Hepatic stellate cell (primary cell): ENCODE data around the gene DNAH7.

ENCODE experiments used
- DNase-seq: peaks from one replicate; pipeline ENCODE4 v3.0.0; 2011; ENCODE audit warnings: low spot score

The DNAH7 gene

GRCh38 chr2:195808189-195808588 is 260.4 kb downstream of the DNAH7 start:
- DNase-seq, result no peak

GRCh38 chr2:195805283-195805976 is 263.2 kb downstream of the DNAH7 start:
- no peak for DNase-seq

GRCh38 chr2:195795879-195796278 is 272.8 kb downstream of the DNAH7 start:
- DNase-seq, result no peak

GRCh38 chr2:195793881-195794280 is 274.8 kb downstream of the DNAH7 start:
- DNase-seq, result no peak

- DNase-seq, result no peak
These were observed 286.5 kb downstream of the DNAH7 start for GRCh38 chr2:195782156-195782555.

- no peak for DNase-seq
These were observed 289.1 kb downstream of the DNAH7 start for GRCh38 chr2:195779491-195779890.

- no peak for DNase-seq
These were observed 298.7 kb downstream of the DNAH7 start for GRCh38 chr2:195769975-195770374.

- no peak for DNase-seq
These were observed 300.2 kb downstream of the DNAH7 start for GRCh38 chr2:195768431-195768830.

- DNase-seq, result no peak
These were observed 301.9 kb downstream of the DNAH7 start for GRCh38 chr2:195766691-195767090.

- no peak for DNase-seq
These were observed 304.8 kb downstream of the DNAH7 start for GRCh38 chr2:195763866-195764265.

GRCh38 chr2:195759877-195760276 is 308.8 kb downstream of the DNAH7 start:
- DNase-seq, result no peak

- no peak for DNase-seq
These were observed 309.8 kb downstream of the DNAH7 start for GRCh38 chr2:195758846-195759245.

GRCh38 chr2:195756218-195756942 is 312.3 kb downstream of the DNAH7 start:
- no peak for DNase-seq

GRCh38 chr2:195741191-195741590 is 327.4 kb downstream of the DNAH7 start:
- no peak for DNase-seq

GRCh38 chr2:195737511-195738325 is 330.9 kb downstream of the DNAH7 start:
- peak; percentile 7 for DNase-seq

- no peak for DNase-seq
These were observed 333.3 kb downstream of the DNAH7 start for GRCh38 chr2:195735347-195735746.

GRCh38 chr2:195734931-195735330 is 333.7 kb downstream of the DNAH7 start:
- no peak for DNase-seq

- peak; percentile 5 for DNase-seq
These were observed 334.2 kb downstream of the DNAH7 start for GRCh38 chr2:195734395-195734794.

GRCh38 chr2:195733831-195734230 is 334.8 kb downstream of the DNAH7 start:
- DNase-seq, result no peak

- no peak for DNase-seq
These were observed 336.1 kb downstream of the DNAH7 start for GRCh38 chr2:195732574-195732973.

GRCh38 chr2:195730912-195731311 is 337.7 kb downstream of the DNAH7 start:
- DNase-seq, result no peak

- DNase-seq, result no peak
These were observed 341.5 kb downstream of the DNAH7 start for GRCh38 chr2:195727106-195727505.

GRCh38 chr2:195722075-195722474 is 346.6 kb downstream of the DNAH7 start:
- DNase-seq, result no peak
